Left ventricle myocardium superior (tissue), 1 donor: ENCODE results near the gene NUDT9. TPM values are rescaled to one million over a fixed set of nuclear protein-coding genes. Genes with fewer than 3 reads are reported as not detected.
"Not testable (repeated sequence)": the region's sequence is repeated elsewhere in the genome, so short reads cannot be mapped to it uniquely, and the experiment has no call there.

Experiments used
- ATAC-seq: fragments of 200-7000 bp; cut with Tn5 transposase; one replicate; pipeline ENCODE4 v1.9.1; 2020; ENCODE audit warnings: mild to moderate bottlenecking, moderate library complexity
- DNase-seq: peaks from one replicate; pipeline ENCODE4 v3.0.0-alpha.2; 2020
- intact Hi-C: fragments of 100-400 bp; cut with micrococcal nuclease; formaldehyde crosslinking; loops from one replicate; pipeline ENCODE4 v1.11.0; 2022
- long read RNA-seq: library from polyadenylated mRNA; unstranded; transcript quantifications from one replicate; pipeline ENCODE4 v2.0.0, GENCODE V29; 2021
- total RNA-seq: library from RNA; stranded (reverse); fragmentation: NEBNext Ultra II Directional; extraction: Animal tissue kit (Norgen Biotek cat#: 25700); gene quantifications from one replicate; pipeline ENCODE4 v1.2.1, GENCODE V29; 2021
- donor health status: DM: no; HTN: yes; CAD: no; lungs with severe emphysema.

Gene NUDT9, protein sequence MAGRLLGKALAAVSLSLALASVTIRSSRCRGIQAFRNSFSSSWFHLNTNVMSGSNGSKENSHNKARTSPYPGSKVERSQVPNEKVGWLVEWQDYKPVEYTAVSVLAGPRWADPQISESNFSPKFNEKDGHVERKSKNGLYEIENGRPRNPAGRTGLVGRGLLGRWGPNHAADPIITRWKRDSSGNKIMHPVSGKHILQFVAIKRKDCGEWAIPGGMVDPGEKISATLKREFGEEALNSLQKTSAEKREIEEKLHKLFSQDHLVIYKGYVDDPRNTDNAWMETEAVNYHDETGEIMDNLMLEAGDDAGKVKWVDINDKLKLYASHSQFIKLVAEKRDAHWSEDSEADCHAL
- total RNA-seq, result 31.1 TPM
- long read RNA-seq, transcript NUDT9-201 (8 exons, 1,701 nt), result major isoform, 51 of 68 reads
- long read RNA-seq, partial matches to known transcripts, result 9 of 68 reads
- long read RNA-seq, other reads (novel, unspliced or antisense), result 5 of 68 reads

- intact Hi-C loops, result no loop called here
- DNase-seq (peak; percentile 98), ATAC-seq (peak; percentile 98)
Measured at GRCh38 chr4:87422104-87423052, at the start of gene NUDT9. NUDT9 (plus strand) TSS chr4:87422573; CDS start chr4:87422906, 333 bp downstream.

- DNase-seq (no peak), ATAC-seq (peak; percentile 79)
- intact Hi-C loops, result loop anchor here (5.0 kb wide), 1 partner anchor 91 kb away; no protein-coding TSS in a partner anchor
Measured at GRCh38 chr4:87375719-87376291, 46.6 kb upstream of the NUDT9 start.

GRCh38 chr4:87377816-87378215 is 44.6 kb upstream of the NUDT9 start:
- DNase-seq (no peak), ATAC-seq (no peak)
- intact Hi-C loops, result loop anchor here (5.0 kb wide), 1 partner anchor 89 kb away; no protein-coding TSS in a partner anchor

DNA sequence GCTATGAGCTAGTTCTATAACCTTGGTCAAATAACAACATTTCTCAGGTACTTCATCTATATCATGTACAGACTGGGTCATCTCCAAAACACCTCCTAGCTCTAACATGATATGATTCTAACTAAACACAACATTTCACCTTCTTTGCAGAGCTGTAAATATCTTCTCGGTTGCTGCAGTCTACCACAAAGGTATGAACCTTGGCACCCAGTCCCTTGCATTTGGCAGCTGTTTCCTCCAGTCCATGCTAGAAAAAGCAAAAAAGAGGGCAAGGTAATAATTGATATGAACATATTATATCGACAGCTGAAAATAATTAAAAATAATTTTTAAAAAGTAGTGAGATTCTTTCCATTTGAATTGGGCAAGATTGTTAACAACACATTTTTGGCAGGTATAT is 40.3 kb upstream of the NUDT9 start:
- intact Hi-C loops, result no loop called here
- ATAC-seq, result no peak
- no peak for DNase-seq

- DNase-seq, result no peak
- intact Hi-C loops, result no loop called here
- no peak for ATAC-seq
Measured at GRCh38 chr4:87382931-87383330, 39.4 kb upstream of the NUDT9 start.

- DNase-seq, intact Hi-C loops, ATAC-seq: not testable (repeated sequence)
Measured at GRCh38 chr4:87384466-87385132, 37.8 kb upstream of the NUDT9 start.

GRCh38 chr4:87387237-87387636 is 35.1 kb upstream of the NUDT9 start:
- intact Hi-C loops, result no loop called here
- ATAC-seq (no peak), DNase-seq (no peak)

GRCh38 chr4:87388901-87389300 is 33.5 kb upstream of the NUDT9 start:
- no peak for ATAC-seq
- intact Hi-C loops, result loop anchor here (2.0 kb wide), 1 partner anchor 78 kb away; no protein-coding TSS in a partner anchor

DNA sequence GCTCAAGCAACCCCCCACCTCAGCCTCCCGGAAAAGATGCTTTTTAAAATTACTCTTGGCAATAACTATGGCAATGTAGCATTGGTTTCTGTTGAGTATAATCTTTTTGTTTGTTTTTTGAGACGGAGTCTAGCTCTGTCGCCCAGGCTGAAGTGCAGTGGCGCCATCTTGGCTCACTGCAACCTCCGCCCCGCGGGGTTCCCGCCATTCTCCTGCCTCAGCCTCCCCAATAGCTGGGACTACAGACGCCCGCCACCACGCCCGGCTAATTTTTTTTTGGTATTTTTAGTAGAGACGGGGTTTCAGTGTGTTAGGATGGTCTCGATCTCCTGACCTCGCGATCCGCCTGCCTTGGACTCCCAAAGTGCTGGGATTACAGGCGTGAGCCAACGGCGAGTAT is 32.3 kb upstream of the NUDT9 start:
- intact Hi-C loops, ATAC-seq: not testable (repeated sequence)
- DNase-seq, result peak; percentile 33

More at GRCh38 chr4:87388901-87389300, 33.5 kb upstream of the NUDT9 start:
- no peak for DNase-seq

DNA sequence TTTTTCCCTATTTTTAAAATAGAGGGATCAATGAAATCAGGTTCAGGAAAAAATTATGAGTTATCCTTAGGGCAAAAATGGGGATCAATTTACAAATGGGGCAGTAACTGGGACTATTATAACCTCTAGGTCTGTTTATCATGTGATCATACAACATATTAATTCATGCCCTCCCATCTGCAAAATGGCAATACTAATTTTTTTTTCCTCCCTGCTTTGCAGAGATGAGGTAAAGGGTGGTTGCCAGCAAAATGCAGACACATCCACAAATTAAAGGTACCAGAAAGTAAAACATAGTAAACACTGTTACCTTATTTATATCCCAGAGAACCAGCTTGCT is 31.9 kb upstream of the NUDT9 start:
- DNase-seq (no peak), ATAC-seq (no peak)
- intact Hi-C loops, result no loop called here

DNA sequence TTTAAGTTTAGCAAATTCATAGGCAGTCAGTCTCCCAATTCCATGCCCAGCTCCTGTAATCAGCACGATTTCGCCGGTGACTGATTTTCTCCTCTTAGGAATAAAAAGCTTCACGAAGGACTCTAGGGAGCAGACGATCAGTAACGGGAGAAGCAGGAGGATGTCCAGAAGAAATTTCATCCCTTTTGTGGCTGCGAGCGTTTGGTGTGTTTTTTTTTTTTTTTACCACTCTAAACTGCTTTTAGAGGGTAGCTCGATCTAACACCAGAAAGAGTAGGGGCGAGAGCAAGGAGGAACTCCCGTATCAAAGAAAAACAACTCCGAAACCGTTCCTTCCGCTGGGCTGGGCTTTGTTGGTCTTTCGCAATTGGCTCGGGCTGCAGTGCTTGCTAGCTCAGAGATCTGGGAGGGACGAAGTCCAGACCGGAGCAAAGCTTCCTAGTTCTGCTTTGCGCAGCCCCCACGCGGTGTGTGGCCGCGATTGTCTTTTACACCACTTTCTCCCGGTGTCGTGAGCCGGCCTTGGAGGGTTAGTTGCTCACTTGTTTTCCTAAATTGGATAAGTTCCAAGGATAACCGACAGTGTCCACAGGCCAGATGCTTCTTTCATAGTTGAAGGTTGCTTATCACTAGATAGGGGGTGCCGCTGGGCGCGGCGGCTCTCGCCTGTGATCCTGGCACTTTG is 31.3 kb upstream of the NUDT9 start, which contains the start of gene HSD17B11:
HSD17B11 (minus strand) TSS at position 298 of the 685 bp plus-strand sequence; CDS start at position 180, 118 bp downstream.
- DNase-seq (peak; percentile 90), ATAC-seq (peak; percentile 100)
- intact Hi-C loops, result no loop called here

GRCh38 chr4:87391576-87392054 is 30.8 kb upstream of the NUDT9 start:
- intact Hi-C loops, result no loop called here
- DNase-seq, result no peak
- ATAC-seq, result peak; percentile 54

- DNase-seq (no peak), ATAC-seq (no peak)
- intact Hi-C loops, result no loop called here
Measured at GRCh38 chr4:87392183-87392582, 30.2 kb upstream of the NUDT9 start.

- intact Hi-C loops, ATAC-seq, DNase-seq: not testable (repeated sequence)
Measured at GRCh38 chr4:87395073-87395472, 27.3 kb upstream of the NUDT9 start.

- DNase-seq, ATAC-seq, intact Hi-C loops: not testable (repeated sequence)
Measured at GRCh38 chr4:87395851-87396250, 26.5 kb upstream of the NUDT9 start.

DNA sequence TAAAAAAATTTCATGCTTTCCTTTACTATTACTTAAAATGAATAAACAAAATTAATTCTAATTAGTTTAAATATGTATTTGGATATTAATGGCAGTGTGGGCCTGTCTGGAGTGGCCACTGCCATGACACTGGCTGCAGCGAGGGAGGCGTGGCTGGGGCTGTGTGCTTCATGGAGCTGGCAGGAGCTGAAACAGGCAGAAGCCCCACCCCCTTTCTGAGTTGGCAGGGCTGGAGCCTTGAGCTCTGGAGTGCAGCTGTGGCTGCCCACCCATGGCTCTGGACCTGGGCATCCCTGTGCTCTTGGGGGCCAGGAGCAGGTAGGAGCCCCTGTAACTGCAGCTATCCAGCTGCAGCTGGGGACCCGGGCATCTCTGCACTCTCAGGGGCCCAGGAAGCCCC is 23.2 kb upstream of the NUDT9 start:
- ATAC-seq (peak; percentile 59), DNase-seq (peak; percentile 35)
- intact Hi-C loops, result no loop called here

GRCh38 chr4:87399954-87400353 is 22.4 kb upstream of the NUDT9 start:
- intact Hi-C loops, result no loop called here
- ATAC-seq, result no peak
- DNase-seq, result no peak

- DNase-seq, ATAC-seq, intact Hi-C loops: not testable (repeated sequence)
Measured at GRCh38 chr4:87403732-87404131, 18.6 kb upstream of the NUDT9 start.
